HG03060 (cell line): ENCODE data around the gene TSEN34.
"Not testable (repeated sequence)": the region's sequence is repeated elsewhere in the genome, so short reads cannot be mapped to it uniquely, and the experiment has no call there.

ENCODE experiments used
- ATAC-seq: cut with Tn5 transposase; IDR thresholded peaks from one replicate; pipeline ENCODE4 v1.9.1; 2021; ENCODE audit warnings: low read depth, moderate number of reproducible peaks; ENCODE audit not compliant: unreplicated experiment

The TSEN34 gene

GRCh38 chr19:54229146-54229545 is 38.0 kb downstream of the TSEN34 start:
- ATAC-seq = no peak

DNA sequence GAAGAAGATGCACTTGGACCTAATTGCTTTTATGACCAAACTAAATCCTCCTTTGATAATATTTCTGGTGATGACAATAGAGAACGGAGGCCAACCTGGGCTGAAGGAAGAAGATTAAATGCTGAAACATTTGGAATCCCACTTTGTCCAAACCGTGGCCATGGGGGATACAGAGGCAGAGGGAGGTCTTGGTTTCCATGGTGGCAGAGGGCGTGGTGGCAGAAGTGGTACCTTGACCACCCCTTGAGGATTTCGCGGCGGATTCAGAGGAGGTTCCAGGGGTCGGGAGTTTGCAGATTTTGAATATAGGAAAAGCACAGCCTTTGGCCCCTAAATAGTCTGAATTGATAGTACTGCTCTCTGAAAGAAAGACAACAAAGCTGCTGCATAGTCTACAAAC is 38.9 kb downstream of the TSEN34 start:
- no peak for ATAC-seq

GRCh38 chr19:54231077-54231931 is 40.2 kb downstream of the TSEN34 start:
- no peak for ATAC-seq

GRCh38 chr19:54233941-54234340 is 42.8 kb downstream of the TSEN34 start:
- no peak for ATAC-seq

- ATAC-seq = not testable (repeated sequence)
These were observed 48.6 kb downstream of the TSEN34 start for GRCh38 chr19:54239491-54240371.

DNA sequence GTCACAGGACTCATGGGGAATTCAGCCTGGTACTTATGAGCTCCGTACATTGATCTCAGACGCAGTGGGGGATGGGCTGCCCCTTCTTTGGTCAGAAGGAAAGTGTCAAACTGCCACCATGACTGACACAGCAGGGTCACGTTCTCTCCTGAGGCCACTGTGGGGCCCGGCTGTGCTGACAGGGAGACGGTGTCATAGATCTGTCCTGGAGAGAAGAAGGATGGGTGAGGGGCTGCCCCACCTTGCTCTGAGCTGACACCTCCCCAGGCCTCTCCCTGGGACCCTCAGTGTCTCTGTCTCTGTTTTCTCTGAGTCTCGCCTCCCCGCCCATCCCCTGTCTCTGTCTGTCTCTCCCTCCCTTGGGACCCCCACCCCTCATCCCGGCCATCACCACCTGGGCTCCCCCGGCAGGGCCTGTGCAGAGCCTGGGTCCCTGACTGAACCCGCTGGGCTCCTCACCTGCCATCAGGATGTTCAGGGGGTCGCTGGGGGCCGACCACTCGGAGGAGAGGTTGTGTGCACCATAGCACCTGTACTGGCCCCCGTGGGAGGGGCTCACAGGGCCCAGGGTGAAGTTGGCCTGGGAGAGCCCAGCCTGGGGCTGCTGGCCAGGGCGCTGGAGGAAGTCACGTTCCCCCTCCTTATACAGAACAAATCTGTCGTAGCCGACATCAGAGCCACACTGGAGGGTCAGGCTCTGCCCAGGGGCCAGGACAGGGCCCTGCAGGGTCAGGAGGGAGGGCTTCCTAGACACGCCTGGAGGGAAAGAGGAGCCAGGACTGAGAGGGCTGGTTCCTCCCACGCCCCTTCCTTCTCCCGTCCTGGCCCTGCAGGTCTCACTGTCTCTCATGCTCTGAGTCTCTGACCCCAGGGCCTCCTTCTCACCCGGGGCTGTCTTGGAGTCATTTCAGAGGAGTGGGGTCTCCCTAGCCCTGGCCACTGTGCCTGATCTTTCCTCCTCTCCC is 49.5 kb downstream of the TSEN34 start:
- ATAC-seq = not testable (repeated sequence)

GRCh38 chr19:54242234-54242633 is 51.1 kb downstream of the TSEN34 start:
- ATAC-seq = not testable (repeated sequence)

DNA sequence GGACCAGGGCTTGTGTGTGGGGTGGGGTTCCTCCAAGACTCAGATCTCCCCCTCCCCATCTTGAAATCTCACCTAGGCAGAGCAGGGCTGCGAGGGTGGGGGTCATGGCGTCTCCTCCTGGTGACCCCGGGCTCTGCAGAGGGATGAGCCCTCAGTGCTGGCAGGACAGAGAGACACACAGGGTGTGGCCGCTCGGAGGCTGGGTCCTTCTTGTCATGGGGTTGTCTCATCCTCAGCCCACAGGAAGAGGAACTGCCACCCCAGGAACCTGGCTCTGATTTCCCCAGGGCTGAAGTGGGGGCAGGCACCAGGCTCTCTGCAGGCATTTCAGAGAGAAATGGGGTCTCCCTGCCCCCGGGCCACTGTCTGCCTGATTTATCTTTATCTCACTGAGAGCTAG is 51.5 kb downstream of the TSEN34 start, which contains the start of gene LILRA6:
Gene LILRA6, minus strand, starts transcription at position 145 of the 400 bp plus-strand sequence.
- ATAC-seq = not testable (repeated sequence)

GRCh38 chr19:54243809-54244208 is 52.7 kb downstream of the TSEN34 start:
- not testable (repeated sequence) for ATAC-seq
